Measurements from ENCODE around the gene GPR39.

GRCh38 chr2:132651115-132652045 lies 234.8 kb downstream of the GPR39 start:
- TF ChIP-seq CTCF (IDR thresholded peaks at IDR 0.05) (no peak), EZH2 (IDR thresholded peaks at IDR 0.05; ENCODE audit: borderline replicate concordance, insufficient read depth, low read depth, low read length, poor library complexity, severe bottlenecking) (no peak)

All from B cell (primary cell).